CD4-positive, alpha-beta T cell treated with Interleukin-4 for 4 hours (primary cell): ENCODE results near the gene LAMA4.
"Not testable (repeated sequence)": the region's sequence is repeated elsewhere in the genome, so short reads cannot be mapped to it uniquely, and the experiment has no call there.

ENCODE experiments used
- DNase-seq: peaks from one replicate; pipeline ENCODE4 v3.0.0-alpha.2; 2020

LAMA4 gene

DNA sequence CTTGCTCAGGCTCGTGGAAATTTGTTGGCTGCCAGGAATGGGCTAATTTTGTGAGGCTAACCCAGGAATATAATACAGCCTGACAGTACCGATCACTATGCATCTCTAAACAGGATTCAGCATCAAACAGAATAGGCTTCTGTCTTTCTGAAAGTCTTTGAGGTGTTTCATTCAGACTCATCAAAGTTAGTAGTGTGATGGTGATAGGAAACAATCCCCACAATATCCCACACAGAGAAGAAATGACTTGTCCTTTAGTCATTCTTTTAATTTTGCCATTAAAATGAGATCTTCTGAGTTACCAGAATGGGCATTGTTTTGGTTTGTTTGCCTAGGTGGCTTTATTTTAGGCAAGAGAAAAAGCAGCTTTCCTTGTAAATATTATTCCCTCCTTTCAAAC, 112.7 kb downstream of the LAMA4 start:
- no peak for DNase-seq

DNA sequence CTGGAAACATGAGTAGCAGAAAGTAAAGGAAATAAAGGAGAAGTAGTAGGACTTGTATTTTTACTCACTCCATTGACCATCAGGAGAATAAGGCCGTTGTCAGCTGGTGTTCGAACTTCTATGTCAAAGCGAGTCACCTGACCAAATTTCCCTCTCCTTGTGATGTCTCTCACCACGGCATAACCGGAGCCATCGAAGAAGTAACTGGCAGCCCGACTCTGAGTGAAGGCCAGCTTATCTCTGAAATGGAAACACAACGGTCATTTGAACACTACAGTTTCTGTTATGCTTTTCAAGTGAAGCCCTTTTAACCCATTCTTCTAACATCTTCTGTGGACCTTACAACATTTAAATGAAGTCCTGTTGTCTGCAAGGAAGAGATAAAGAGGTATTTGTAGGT, 115.3 kb downstream of the LAMA4 start:
- no peak for DNase-seq

DNA sequence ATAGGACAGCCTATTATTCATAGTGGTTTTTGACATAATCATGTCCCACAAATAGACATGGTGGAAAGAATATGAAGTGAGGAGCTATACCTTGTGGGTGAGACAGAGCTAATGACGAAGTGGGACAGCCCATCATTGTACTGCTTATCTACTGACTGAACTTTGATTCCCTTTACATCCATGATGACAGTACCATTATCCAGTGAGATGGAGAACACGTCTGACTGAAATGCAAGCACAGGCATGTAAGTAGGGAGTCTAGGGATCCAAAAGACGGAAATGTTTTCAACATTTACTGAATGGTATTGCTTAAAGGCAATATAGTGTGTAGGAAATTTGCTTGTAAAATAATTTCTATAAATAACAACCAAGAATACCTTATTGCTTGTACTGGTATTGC, 123.5 kb downstream of the LAMA4 start:
- no peak for DNase-seq

DNA sequence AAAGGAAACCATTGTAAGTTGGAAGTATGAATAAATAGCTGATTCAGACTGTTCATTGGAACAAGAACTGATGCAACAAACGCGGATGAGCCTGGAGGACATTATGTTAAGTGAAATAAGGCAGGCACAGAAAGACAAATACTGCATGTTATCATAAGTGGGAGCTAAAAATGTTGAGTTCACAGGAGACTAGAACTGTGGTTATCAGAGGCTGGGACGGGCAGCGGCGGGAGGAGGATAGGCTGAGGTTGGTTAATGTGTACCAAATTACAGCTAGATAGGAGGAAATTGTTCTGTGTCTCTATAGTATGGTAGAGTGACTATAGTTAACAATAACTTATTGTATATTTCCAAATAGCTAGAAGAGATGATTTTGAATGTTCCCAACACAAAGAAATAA, 126.2 kb downstream of the LAMA4 start:
- DNase-seq: no peak

DNA sequence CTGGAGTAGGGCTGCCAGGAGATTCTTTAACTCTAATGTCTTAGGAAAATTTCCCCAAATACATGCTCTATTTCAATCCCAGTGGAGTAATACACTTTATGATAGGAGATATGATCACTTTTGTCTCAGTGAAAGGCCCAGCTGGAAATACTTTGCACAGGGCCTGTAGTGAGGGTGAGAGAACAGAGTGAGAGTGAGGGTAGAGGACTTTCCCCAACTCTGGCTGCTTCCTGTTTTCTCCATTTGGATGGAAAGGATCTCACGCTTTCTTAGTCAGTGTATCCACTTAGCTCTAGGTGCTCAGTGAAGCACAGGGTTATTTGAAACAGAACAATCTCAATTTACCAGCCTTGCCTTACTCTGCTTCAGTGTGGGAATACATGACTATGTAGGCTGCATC, 130.4 kb downstream of the LAMA4 start:
- no peak for DNase-seq

DNA sequence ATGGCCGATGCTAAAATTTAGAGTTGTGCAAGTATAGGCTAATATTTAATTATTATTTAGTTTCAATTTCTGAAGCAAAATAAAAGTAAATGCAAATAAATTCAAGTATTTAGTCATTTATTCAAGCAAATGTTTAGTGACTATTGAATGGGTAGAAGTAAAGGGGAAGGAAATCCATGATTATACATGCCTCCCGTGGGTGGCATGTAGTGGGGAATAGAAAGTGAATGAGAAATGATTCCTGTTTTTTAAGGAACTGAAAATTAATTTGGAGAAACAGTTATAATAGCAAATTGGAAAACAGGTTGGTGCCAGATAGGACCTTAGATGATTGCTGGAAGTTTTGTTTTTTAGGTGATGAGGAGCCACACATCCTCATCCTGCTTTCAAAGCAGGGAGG, 131.6 kb downstream of the LAMA4 start:
- no peak for DNase-seq

DNA sequence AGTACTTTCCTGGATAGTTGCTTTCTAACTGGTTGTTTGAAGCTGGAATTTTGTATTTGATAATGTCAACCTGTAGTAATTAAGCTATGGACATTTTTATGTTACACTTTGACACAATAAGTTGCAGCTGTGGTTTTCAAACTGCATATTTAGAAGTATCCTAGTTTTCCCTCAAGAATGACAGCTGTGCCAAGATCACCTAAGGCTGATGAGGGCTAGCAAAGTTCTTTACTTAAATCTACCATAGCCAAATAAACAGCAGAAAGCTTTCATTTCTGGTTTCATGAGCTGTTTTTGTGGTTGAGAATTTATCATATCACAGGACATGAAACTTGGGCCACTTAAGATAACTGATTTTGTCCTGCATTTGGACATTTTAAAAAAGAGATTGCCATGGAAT, 136.3 kb downstream of the LAMA4 start:
- DNase-seq: no peak

DNA sequence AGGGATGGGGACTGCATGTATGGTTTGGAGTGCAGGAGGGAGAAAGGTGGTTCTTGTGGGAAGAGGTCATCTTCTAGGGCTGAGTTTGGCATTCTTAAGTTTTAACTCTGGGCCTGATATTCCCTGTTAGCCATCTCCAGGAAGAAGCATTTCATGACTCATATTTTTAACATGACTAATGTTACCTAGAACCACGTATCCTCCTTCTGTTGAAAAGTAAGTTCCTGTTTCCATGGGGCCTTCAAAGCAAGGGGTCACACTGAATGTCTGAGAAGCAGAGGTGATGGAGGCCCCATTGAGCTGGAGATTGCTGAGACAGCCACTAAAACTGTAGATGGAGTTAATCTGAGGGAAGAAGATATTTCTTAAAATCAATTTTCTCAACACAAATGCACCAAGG, 136.8 kb downstream of the LAMA4 start:
- DNase-seq: no peak

DNA sequence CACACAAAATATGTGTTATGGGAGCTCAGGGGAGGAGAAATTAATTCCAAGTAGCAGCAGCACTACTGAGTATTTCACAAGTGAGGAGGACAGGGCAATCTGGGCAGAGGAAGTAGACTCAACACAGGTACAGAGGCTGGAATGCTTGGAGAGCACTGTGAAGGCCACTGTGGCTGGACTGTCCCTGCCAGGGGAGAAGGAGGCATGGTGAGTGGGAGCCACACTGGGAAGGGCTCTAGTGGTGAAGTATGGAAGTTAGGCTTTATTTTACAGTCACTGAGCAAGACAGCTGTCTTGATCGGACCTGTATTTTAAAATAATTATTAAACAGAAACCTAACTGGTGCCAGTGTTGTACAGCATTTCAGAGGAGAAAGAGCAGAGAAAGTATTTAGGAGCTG, 138.1 kb downstream of the LAMA4 start:
- DNase-seq: no peak

DNA sequence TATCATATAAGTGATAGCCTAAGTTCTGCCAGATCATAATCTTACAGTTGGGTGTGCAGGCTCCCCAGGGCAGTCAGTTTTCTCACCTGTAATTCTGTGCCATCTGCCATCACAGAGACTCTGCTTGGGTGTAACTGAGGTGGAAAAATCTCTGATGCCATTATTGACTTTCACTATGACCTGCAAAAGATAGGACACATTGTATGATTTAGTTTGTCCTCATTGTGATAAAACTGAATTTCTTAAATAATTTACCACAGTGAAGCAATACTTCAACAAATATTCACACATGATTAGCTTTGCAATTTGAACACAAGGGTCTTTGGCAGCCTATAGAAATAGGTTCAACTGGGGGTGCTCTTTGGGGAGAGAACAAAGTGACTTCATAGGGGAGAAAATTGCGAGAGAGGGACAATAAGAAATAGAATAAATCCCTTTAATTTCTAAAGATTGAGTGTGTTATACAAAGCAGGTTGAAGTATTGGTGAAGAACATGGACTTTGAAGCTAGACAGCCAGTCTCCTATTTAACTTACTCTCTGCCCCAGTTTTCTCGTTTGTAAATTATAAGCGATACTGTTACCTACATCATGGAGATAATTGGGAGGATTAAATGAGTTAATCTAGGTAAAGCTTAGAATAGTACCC, 139.7 kb downstream of the LAMA4 start:
- DNase-seq: no peak

DNA sequence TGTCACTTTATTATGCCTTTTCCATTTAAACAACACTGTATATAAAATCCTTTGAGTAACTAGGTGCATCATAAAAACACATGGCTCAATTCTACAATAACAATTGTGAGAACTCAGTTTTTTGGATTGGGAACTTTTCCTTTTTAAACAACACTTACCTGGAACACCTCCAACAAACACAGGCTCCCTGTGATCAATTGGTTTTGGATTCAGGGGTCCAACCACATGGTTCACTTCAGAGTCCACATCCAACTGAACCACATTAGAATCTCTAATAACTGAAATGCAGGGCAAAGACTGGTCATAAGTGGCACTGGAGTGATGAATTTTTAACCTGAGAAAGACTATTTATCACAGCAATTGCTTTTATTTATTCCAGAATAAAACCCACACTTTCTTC, 140.4 kb downstream of the LAMA4 start:
- no peak for DNase-seq

DNA sequence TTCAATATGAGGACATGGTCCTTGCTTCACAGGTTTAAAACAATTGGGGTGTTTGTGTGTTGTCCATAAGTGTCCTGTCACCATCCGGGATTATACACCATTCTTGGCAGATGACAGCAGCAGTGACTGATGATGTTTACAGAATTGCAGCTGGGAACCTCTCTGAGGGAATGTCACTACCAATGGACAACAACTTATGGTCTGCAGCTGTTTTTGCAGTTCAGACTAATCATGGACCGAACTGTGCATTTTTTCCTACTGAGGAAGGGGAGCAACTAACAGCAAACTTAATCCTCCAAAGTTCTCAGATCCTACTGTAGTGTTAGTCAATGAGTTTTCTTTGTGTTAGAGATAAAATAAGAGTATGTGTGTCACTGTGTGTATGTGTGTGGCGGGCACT, 140.9 kb downstream of the LAMA4 start:
- DNase-seq: no peak

DNA sequence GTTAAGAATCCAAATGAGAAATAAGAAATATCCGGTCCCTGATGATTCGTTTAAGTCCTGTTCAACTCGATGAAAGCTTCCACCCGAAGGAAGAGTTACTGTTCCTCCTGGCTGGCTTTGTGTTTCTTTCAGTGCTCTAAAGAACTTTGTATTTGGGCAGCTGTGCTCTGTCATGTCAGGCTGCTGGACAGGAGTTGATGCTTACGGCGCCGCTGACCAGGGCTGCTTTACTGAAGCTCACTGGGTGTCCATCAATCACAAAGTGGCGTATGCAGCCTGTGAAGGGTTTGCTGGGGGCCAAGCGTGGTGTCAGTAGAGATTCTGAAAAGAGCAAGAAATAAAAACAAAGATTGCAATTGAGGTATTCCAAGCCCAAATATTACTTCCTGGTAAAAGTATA, 145.1 kb downstream of the LAMA4 start:
- no peak for DNase-seq

DNA sequence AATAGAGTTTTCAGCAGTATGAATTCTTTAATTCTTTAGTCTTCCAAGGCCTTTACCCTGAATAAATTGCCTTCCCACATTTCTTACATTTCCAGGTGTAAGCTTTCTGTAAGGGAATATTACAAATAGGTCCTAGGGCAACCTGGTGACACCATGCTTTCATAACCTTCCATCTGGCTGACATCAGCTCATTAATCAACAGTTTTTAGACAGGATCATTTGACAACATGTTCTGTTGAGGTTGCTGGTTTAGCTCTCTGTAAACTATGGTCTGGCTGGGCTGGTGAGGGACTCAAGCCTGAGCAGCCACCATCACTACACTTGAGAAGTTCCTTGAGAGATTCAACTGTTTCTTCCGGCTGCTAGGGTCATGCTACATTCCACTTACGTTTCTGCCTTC, 147.8 kb downstream of the LAMA4 start:
- no peak for DNase-seq

DNA sequence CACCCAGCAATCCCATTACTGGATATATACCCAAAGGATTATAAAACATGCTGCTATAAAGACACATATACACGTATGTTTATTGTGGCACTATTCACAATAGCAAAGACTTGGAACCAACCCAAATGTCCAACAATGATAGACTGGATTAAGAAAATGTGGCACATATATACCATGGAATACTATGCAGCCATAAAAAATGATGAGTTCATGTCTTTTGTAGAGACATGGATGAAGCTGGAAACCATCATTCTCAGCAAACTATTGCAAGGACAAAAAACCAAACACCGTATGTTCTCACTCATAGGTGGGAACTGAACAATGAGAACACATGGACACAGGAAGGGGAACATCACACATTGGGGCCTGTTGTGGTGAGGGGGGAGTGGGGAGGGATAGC, 148.3 kb downstream of the LAMA4 start:
- not testable (repeated sequence) for DNase-seq

DNA sequence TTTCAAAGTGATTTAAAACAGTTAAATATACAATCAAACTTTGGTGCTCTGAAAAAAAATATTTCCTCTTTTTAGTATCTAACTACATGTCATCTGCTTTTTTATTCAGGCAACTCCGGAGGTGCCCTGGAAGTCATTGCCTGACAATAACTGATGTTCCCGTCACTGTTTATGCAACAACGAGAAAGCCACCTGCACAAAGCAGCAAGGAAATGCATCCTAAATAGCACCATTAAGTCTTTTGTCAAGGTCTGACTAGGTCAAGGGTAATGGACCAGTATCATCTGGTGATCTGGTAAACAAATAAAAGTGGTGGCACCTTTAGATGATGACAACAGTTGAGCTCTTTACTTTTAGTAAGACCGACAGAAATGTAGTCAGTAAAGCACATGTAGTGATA, 153.8 kb downstream of the LAMA4 start:
- no peak for DNase-seq

DNA sequence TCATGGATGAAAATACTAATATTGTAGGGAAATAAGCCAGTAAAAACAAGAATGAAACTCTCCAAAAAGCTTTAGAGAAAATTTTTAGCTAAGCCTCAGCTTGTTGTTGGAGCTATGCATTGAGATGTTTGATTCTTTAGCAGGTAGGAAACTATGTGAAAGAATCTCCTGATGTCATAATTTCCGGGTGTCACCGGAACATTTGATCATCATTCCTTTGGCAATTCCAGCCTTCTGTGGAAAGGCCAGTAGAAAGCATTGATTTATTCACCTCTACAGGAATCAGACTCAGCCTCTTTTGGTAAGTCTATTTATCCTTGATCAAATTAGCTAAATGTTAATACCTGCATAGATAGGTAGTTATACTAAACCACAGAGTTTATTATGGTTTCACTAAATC, 157.5 kb downstream of the LAMA4 start:
- DNase-seq: no peak

DNA sequence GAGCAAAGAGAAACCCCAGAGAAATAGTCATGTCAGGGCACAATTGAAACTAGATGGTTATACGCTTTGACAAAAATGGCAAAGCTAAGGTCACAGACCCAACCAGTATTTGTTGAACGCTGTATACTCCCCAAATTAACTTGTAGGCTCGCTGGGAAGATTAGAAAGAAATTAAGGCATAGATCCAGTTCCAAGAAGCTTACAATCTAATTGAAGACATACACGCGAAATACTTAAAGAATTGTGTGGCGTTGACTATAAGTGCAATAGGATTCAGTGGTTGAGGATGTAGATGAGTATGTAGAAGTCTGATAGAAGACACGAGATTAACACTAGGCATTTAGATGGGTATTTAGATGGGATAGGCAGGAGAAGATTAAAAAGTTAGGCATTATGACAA, 166.5 kb downstream of the LAMA4 start:
- DNase-seq: no peak

DNA sequence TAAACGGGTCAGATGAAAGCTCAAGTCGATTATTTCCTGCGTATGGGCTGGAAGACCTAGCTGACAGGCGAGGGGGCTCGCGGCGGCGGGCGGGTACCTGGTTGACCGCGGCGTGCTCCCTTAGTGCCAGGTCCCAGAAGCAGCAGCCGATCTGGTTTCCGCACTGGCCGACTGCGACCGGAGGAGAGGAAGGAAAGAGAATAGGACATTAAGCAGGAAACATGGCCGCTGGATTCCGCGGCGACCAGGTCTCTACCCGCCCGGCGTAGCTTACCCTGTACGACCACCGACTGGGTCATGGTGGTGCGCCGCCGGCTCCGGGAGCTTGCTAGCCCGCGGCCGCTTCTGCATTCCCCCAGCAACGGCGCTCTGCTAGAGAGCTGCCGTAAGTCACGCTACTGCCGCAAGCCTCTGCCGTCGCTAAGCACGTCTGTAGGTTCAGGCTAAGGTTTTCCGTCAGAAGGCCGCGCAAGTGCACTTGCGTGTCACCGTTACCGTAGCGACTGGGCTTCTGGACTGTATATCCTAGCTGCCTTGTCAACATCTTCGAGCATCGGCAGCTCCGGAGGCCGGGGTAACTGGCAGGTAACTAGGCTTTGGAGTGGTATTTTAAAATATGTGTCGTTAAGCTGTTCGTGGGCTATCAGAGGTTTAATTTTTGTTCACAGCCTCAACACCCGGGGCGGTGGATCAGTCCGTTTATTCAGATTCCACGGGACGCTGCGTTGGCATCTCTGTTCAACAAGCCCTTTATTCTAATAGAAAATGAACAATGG, 167.0 kb downstream of the LAMA4 start, which contains the start of the genes FAM229B and TUBE1:
Gene FAM229B (plus strand): TSS at position 456 of the 776 bp plus-strand sequence. CDS start 11,693 bp downstream, outside the sequence.
Gene TUBE1 (minus strand): TSS at position 347 of the 776 bp plus-strand sequence. CDS start 48 bp downstream, at position 299.
- DNase-seq: peak; percentile 95

DNA sequence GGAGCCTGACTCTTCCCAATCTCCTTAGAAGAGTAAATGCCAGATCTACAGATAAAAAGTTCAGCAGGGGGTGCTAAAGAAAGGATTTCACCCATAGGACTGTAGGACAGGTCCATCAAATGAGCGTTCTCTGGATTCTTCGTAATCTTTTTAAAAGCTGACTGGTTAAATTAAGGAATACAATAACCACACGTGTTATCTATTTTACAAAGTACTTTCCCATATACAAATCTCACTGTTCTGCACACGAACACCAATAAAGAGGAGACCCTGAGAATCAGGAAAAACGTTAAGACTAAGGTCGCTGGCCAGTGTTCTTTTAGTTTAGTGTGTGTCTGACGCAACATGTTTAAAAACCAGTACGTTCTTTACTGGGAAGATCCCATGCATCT, 167.6 kb downstream of the LAMA4 start:
- peak; percentile 10 for DNase-seq

DNA sequence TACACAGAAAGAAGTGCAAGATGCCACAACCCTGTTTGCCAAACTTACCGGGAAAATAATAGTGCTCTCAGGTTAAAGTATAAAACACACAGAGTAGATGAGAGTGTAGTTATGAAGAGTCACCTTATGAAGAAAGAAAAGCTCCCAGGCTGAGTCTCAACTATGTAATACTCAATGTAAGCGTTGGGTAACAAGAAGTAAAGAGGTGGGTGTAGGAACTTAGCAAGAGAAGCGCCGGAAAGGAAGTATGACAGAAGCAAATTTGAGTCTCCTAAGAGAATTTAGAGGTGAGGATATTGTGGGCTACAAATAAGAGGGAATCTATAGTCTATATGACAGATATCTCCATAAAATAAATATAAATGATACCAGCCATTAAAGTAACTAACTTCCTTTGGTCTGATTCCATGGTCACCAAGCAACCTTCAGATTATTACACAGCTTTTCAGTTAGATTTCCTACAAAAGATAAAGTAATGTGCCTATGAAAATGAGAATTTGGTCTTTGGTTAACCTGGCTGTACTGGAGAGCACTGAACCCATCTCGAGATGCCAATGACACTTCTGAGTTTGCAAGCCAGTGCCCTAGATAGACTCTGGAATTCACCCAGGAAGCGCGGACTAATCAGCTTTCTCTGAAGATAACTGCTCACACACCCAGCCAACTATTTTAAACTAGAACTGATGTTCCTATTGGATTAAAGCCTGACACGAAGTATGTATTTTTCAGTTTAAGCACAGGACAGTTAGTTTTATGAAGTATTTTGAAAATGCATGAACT, 168.9 kb downstream of the LAMA4 start:
- DNase-seq: no peak

DNA sequence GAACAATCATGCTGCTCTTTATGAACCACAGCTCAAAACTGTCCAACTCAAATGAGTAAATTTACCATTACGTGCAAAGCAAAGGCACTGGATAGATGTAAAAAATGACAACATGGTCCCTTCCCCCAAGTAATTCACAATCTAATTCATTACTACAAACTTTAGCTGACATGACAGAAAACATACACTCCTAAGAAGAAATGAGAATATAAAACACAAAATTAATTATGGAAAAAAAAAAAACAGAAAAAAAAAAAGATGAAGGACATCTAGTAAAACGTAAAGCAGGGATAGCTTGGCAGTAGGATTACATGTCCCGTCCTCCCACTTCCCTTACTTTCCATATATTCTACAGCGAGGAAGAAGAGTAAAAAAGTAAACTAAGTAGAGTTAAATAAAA, 172.8 kb downstream of the LAMA4 start:
- DNase-seq: no peak

DNA sequence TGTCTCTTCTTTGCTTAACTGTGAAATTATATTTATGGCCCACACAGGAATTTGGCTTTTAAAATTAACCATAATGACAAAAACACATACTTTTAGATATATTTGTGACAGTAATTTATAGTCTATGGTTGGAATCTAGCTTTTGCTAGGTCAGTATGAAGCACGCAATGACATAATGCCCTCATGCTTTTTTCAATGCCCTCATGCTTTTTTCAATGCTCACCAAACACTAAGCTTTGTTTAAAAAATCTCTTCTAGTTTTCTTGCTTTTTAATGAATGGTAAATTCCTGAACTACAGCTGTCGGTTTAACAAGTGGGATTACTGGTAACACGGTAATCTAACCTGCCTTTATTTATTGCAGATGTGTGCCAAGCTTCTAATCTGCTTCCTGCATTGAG, 187.8 kb downstream of the LAMA4 start:
- DNase-seq: no peak
